Measurements from ENCODE around the gene COQ3.
"Not testable (repeated sequence)": the region's sequence is repeated elsewhere in the genome, so short reads cannot be mapped to it uniquely, and the experiment has no call there.

COQ3 gene

GRCh38 chr6:99335298-99335697 is 58.7 kb downstream of the COQ3 start:
- H3K27me3 ChIP-seq (ENCODE audit: control insufficient read depth in 2 of 2, insufficient read depth in 2 of 2, low read length in 2 of 2); H3K4me3 ChIP-seq (ENCODE audit: low read length in 2 of 2); H3K36me3 ChIP-seq (ENCODE audit: control insufficient read depth in 2 of 2, insufficient read depth in 2 of 2, low read length in 2 of 2); H3K4me1 ChIP-seq (ENCODE audit: control insufficient read depth in 2 of 2, insufficient read depth in 2 of 2, low read length in 2 of 2); H3K27ac ChIP-seq (ENCODE audit: low read depth in 2 of 2, low read length in 2 of 2); H3K9me3 ChIP-seq (ENCODE audit: control insufficient read depth in 2 of 2, low read length in 2 of 2); H3K9ac ChIP-seq (ENCODE audit: low read depth in 1 of 2, low read length in 2 of 2): not testable (repeated sequence)

GRCh38 chr6:99334526-99335127 is 59.4 kb downstream of the COQ3 start:
- Histone ChIP-seq H3K4me3 (ENCODE audit: low read length in 2 of 2) (no peak overlapping the region), H3K27ac (ENCODE audit: low read depth in 2 of 2, low read length in 2 of 2) (no peak overlapping the region)

GRCh38 chr6:99333068-99333467 is 60.9 kb downstream of the COQ3 start:
- no peaks in the 10 kb centered on the region for H3K27me3 ChIP-seq (ENCODE audit: control insufficient read depth in 2 of 2, insufficient read depth in 2 of 2, low read length in 2 of 2)
- no peaks in the 10 kb centered on the region for H3K9me3 ChIP-seq (ENCODE audit: control insufficient read depth in 2 of 2, low read length in 2 of 2)
- H3K4me1 ChIP-seq (ENCODE audit: control insufficient read depth in 2 of 2, insufficient read depth in 2 of 2, low read length in 2 of 2) = no peaks in the 10 kb centered on the region
- H3K9ac ChIP-seq (ENCODE audit: low read depth in 1 of 2, low read length in 2 of 2) = no peak overlapping the region
- no peak overlapping the region for H3K4me3 ChIP-seq (ENCODE audit: low read length in 2 of 2)
- H3K36me3 ChIP-seq (ENCODE audit: control insufficient read depth in 2 of 2, insufficient read depth in 2 of 2, low read length in 2 of 2) = no peaks in the 10 kb centered on the region
- H3K27ac ChIP-seq (ENCODE audit: low read depth in 2 of 2, low read length in 2 of 2) = no peak overlapping the region

More at GRCh38 chr6:99334526-99335127, 59.4 kb downstream of the COQ3 start:
- Histone ChIP-seq H3K9me3 (ENCODE audit: control insufficient read depth in 2 of 2, low read length in 2 of 2) (no peaks in the 10 kb centered on the region), H3K9ac (ENCODE audit: low read depth in 1 of 2, low read length in 2 of 2) (no peak overlapping the region), H3K4me1 (ENCODE audit: control insufficient read depth in 2 of 2, insufficient read depth in 2 of 2, low read length in 2 of 2) (no peaks in the 10 kb centered on the region), H3K27me3 (ENCODE audit: control insufficient read depth in 2 of 2, insufficient read depth in 2 of 2, low read length in 2 of 2) (peaks cover 0 to 4% of the 10 kb centered on the region in 2 donors), H3K36me3 (ENCODE audit: control insufficient read depth in 2 of 2, insufficient read depth in 2 of 2, low read length in 2 of 2) (no peaks in the 10 kb centered on the region)

GRCh38 chr6:99331531-99331930 is 62.5 kb downstream of the COQ3 start:
- Histone ChIP-seq H3K4me3 (ENCODE audit: low read length in 2 of 2) (no peak overlapping the region), H3K27ac (ENCODE audit: low read depth in 2 of 2, low read length in 2 of 2) (no peak overlapping the region), H3K36me3 (ENCODE audit: control insufficient read depth in 2 of 2, insufficient read depth in 2 of 2, low read length in 2 of 2) (no peaks in the 10 kb centered on the region), H3K9ac (ENCODE audit: low read depth in 1 of 2, low read length in 2 of 2) (no peak overlapping the region), H3K27me3 (ENCODE audit: control insufficient read depth in 2 of 2, insufficient read depth in 2 of 2, low read length in 2 of 2) (no peaks in the 10 kb centered on the region), H3K4me1 (ENCODE audit: control insufficient read depth in 2 of 2, insufficient read depth in 2 of 2, low read length in 2 of 2) (no peaks in the 10 kb centered on the region), H3K9me3 (ENCODE audit: control insufficient read depth in 2 of 2, low read length in 2 of 2) (no peaks in the 10 kb centered on the region)

- Histone ChIP-seq H3K27me3 (ENCODE audit: control insufficient read depth in 2 of 2, insufficient read depth in 2 of 2, low read length in 2 of 2) (no peaks in the 10 kb centered on the region), H3K9ac (ENCODE audit: low read depth in 1 of 2, low read length in 2 of 2) (no peak overlapping the region), H3K4me3 (ENCODE audit: low read length in 2 of 2) (no peak overlapping the region), H3K4me1 (ENCODE audit: control insufficient read depth in 2 of 2, insufficient read depth in 2 of 2, low read length in 2 of 2) (no peaks in the 10 kb centered on the region), H3K36me3 (ENCODE audit: control insufficient read depth in 2 of 2, insufficient read depth in 2 of 2, low read length in 2 of 2) (no peaks in the 10 kb centered on the region), H3K9me3 (ENCODE audit: control insufficient read depth in 2 of 2, low read length in 2 of 2) (no peaks in the 10 kb centered on the region), H3K27ac (ENCODE audit: low read depth in 2 of 2, low read length in 2 of 2) (no peak overlapping the region)
Measured at GRCh38 chr6:99330159-99330558, 63.8 kb downstream of the COQ3 start.

- H3K36me3 ChIP-seq (ENCODE audit: control insufficient read depth in 2 of 2, insufficient read depth in 2 of 2, low read length in 2 of 2) = no peaks in the 10 kb centered on the region
- H3K27ac ChIP-seq (ENCODE audit: low read depth in 2 of 2, low read length in 2 of 2) = no peak overlapping the region
- H3K4me1 ChIP-seq (ENCODE audit: control insufficient read depth in 2 of 2, insufficient read depth in 2 of 2, low read length in 2 of 2) = no peaks in the 10 kb centered on the region
- H3K9ac ChIP-seq (ENCODE audit: low read depth in 1 of 2, low read length in 2 of 2) = no peak overlapping the region
- H3K9me3 ChIP-seq (ENCODE audit: control insufficient read depth in 2 of 2, low read length in 2 of 2) = no peaks in the 10 kb centered on the region
- no peak overlapping the region for H3K4me3 ChIP-seq (ENCODE audit: low read length in 2 of 2)
- no peaks in the 10 kb centered on the region for H3K27me3 ChIP-seq (ENCODE audit: control insufficient read depth in 2 of 2, insufficient read depth in 2 of 2, low read length in 2 of 2)
Measured at GRCh38 chr6:99324996-99325395, 69.0 kb downstream of the COQ3 start.

Measured in mucosa of rectum (tissue), 2 donors.